ENCODE results near the gene CCDC142.
A peak's percentile ranks its signal among the peaks of the same experiment; 100 is the strongest.

The CCDC142 gene

DNA sequence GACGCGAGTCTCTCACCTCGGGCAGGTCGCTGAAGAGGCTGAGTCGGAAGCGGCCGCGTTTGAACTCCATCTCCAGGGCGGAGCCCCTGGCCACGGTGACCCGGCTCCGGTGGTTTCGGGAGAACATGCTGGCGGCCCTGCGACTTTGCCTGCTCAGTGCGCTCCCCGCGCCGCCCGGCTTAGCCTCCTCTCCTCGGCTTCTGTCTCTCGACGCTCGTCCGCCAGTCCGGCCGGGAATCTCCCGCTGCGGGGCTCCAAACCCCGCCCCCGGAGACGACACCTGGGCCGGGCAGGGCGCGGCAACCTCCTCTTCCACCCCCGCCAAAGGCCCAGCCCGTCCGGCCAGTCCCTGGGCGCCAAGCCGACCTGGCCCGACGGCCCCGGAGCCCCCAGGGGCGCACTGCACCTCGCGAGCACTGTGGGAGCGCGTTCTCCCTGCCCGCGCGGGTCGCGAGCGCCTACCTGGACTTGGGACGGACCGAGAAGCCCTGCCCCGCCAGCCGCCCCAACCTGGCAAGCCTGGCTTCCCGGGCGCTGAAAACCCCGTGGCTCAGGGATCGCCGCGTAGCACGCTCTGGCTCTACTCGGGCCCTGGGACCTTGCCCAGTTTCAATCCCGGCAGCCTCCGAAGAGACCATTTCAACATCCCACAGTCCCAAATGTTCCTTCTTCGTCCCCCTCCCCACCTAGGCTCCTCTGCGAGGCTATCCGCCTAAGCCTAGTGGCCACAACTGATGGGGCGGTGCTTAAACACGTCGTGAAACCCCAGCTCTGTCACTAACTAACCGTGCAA, 40.9 kb downstream of the CCDC142 start, which contains the start of gene RTKN:
Gene RTKN, minus strand, starts transcription at position 248 of the 793 bp plus-strand sequence. Its CDS starts 121 bp downstream, at position 127.
- peak; percentile 43 for DNase-seq

DNA sequence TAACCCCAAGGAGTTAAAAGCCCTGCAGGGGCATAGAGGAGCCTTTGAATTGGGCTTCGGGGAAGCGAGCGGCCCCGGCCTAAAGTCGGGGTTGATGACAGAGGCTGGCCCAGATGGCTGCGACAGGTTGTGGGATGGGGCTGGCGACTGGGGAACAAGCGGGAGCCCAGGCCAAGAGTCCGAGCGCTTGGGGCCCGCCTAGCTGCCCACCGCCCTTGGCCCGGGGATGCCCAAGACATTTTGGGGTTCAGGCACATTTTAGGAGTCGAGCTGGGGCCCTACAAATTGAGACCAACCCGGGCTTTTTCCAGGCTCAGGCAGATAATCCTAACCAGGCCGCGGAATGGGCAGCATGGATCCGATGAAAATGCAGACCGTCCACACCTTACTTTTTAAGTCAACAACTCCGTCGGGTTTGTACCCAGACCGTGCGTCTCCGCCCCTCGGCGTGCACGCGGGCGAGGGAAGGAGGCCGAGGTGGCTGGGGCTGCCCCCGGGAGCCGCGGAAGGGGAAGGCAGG, 41.6 kb downstream of the CCDC142 start:
- DNase-seq, result no peak

GRCh38 chr2:74440378-74441169, 42.2 kb downstream of the CCDC142 start:
- DNase-seq, result peak; percentile 51

DNA sequence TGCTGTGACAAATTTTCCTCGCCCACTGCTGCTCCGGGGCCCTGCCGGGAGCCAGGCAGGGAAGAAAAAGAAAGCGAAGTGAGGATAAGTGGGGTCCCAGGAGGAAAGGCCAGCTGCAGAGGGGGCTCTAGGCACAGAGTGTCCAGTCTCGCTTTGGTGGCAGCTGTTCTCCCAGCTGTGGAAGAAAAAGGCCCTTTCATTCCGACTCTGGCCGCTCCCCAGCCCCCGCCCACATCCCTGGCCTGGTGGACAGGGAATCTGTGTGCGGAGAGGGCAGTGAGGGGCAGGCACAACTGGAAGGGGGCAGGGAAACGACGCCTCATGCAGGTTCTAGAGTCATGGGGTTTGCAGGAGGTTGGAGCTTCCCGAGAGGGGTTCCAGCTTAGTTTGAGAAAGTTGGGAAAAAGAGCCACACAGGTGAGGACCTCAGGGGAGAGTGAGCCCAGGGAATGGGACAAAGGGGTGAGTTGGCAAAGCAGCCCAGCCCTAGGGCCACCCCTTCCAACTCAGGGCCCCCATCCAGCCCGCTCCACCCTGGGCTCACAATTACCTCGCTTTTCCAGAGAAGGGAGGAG, 42.9 kb downstream of the CCDC142 start:
- no peak for DNase-seq

GRCh38 chr2:74439373-74439772, 43.4 kb downstream of the CCDC142 start:
- DNase-seq, result no peak

DNA sequence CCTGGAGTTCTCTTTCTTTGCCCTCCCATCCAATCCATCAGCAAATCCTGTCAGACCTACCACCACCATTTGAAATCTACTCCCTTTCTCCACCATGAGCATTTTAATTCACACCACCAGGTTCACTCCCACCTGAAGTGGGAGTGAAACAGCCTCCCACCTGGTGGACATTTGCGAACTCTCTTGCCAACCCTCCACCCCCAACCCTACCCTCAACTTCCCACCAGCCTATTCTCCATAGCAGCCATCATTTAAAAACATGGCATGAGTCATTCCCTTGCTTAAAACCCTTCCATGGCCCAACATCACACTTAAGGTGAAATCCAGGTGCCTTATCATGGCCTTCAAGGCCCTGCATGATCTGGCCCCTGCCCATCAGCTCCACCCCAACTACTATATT, 44.5 kb downstream of the CCDC142 start:
- no peak for DNase-seq

DNA sequence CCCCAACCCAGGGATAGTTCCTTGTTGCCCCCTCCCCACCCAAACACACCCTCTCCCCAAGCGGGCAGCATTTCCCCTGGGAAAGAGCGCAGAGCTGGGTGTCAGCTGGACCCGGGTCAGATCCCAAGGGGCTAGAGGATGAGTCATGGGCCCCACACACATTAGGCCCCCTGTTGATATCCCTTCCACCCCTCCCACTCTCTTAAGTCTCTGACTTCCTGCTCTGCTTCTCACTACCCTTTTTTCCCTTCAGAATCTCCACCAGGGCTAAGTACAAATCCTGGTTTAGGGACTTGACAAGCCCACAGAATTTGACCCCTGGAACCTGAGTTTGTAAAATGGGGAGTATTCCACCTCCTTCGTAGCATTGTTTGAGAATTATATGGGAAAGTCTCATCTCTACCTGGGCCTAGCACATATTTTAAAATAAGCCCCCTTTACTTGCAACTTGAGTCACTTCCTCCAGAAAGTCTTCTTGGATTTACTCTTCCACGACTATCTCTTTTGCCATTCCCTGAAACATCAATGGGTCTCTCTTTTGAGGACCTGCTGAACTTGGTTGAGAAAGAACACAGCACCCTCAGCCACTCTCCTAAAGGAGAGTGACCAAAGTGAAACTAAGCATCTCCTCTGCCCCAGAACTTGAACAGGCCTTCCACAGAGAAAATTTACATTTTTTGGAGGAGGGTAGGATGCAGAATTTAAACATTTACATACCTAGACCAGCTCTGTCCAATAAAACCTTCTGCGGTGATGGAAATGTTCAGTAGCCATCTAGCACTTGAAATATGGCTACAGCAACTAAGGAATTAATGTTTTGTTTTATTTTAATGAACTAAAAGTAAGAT, 45.7 kb downstream of the CCDC142 start:
- DNase-seq, result no peak

DNA sequence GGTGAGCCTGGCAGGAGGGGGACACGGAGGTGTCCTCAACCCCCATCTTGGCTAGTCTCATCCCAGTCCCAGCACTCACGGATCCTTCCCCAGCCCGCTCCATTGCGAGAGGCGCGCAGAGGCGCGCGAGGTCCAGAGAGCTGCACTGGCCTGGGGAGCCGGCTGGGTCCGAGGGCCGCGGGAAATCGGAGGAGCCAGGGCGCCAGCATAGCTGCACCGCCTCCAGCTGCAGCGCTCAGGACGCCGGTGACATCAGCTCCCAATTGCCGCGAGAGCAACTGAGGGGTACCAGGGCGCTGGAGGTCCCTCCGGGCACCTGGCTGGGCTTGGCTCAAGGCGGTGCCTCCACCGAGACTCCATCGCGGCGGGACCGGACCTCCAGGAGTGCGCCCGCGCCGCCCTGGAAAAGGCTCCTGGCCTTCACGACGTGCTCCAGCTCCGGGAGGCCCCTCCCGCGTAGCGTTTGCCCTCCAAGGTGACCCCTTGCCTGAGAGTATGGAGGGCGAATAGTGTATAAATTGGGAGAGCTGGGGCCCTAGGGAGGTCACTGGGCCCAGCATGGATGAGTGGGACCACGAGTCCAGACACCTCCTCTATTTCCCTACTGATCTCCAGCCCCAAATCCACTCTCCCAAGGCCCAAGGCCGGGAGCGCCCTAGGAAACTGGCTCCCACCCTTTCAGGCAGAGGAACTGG, 46.5 kb downstream of the CCDC142 start:
- no peak for DNase-seq

DNA sequence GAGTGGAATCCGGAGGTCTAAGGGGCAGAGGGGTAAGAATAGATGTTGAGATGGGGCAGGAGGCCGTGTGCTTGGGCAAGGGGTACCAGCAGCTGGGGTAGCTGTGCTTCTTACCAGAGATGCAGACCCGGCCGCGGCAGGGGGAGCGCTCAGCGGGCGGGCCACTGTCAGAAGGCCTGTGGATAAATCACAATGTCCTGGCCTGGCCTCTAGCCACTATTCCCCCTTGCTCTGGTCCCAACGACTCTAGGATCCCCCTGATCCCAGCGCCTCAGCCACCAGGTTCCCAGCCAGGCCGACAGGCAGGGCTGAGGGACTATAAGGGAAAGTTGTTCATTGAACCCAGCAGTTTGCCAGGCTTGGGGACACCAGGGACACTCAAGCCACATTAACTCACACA, 52.3 kb downstream of the CCDC142 start:
- no peak for DNase-seq

DNA sequence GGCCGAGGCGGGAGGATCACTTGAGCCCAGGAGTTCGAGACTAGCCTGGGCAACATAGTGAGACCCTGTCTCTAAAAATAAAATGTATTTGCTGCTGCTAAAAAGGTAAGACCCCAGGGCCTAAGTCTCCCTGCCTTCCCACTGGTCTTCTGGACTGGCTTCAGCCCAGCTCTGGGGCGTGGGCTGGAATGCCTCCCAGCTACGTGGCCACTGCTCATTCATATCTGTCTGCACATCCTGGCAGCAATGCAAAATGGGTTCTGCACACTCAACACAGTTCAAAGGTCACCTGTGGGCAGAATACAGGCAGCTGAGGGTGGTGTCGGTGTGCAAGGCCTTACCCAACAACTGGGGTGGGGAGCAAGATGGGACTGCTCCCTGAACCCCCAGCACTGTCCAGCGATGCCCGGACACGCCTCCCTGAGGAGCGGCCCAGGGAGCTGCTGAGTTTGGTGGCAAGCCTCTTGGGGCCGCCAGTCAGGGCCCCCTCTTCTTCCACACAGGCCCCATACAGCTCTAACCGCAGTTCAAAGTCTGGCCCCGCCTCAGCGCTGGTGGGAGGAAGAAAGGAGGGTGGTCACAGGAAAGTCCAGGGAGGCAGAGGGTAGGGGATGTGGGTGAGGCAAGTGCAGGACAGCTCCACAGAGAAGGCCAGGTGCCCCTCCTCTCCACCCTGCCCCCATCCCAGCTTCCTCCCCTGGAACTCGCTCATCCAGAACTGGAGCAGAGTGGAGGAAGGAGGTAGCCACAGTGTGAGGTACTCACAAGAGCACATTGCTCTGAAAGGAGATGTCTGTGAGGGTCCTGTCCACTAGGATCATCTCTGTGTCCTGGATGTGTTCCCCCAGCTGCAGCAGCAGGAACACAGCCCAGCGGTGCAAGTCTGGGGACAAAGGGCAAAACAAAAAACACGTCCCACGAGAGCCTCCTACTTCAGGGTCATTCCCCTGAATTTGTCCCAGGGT, 53.0 kb downstream of the CCDC142 start:
- no peak for DNase-seq

DNA sequence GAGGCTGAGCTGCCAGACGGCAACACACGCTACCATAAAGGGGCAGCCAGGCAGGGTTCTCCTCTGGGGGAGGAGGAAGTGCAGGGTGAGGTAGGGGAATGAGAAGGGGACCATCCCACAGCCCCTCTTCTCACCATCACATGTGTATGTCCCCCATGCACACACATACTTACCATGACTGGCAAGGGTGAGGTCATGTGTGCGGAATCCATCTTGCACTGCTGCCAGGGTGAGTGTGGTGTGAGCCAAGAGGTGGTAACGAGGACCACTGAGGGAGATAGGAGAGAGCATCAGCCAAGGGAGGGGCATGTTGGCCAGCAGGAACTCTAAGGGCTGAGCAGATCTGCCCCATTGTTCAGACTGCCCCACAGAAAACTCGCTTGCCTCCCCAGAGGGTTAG, 54.1 kb downstream of the CCDC142 start:
- no peak for DNase-seq

GRCh38 chr2:74427551-74427950, 55.2 kb downstream of the CCDC142 start:
- DNase-seq, result no peak

DNA sequence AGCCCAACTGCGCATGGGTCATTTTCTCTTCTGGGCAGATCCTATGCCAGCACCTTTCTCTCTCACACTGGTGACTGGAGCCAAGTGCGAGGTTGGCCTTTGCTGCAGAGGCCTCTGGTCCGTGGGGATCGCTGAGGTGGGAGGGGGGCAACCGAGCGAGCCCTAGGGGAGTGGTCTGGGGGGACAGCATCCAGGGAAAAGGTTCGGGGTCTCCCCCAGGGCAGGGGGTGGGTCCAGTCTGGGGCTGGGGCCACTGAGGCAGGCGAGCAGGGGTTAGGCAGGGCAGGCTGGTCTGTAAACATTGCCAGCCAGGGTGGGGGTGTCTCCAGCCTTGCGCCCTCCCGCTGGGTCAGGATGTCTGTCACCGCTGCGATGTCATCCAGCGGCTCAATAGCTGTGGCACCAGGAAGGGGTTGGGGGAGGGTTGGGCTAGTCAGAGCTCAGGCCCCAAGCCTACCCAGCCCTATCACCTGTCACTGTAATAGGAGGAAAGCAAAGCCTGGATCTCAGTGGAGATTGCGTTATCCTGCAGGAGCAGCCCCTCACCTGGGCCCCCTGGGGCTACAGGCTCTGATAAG, 56.5 kb downstream of the CCDC142 start:
- no peak for DNase-seq

DNA sequence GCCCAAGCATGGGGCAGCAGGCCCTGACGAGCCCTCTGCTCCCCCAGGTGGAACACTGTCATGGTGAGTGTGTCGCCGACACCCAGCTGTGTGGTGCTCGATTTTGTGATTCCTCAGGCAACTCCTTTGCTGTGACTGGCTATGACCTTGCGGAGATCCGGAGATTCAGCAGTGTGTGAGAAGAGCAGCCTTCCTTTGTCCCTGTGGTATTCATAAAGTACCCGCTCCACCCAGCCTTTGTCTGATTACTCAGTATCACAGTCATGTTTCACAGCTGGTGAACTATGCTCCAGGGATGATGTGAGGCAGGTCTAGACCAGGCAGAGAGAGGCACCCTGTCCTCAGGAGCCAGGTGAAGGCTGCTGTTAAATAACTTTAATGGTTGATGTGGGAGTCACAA, 57.3 kb downstream of the CCDC142 start:
- no peak for DNase-seq

- DNase-seq, result no peak
Observed at GRCh38 chr2:74424995-74425406, 57.8 kb downstream of the CCDC142 start.

GRCh38 chr2:74424139-74424992, 58.4 kb downstream of the CCDC142 start:
- DNase-seq, result no peak
